ENCODE measurements around the gene CMTM4.

DNA sequence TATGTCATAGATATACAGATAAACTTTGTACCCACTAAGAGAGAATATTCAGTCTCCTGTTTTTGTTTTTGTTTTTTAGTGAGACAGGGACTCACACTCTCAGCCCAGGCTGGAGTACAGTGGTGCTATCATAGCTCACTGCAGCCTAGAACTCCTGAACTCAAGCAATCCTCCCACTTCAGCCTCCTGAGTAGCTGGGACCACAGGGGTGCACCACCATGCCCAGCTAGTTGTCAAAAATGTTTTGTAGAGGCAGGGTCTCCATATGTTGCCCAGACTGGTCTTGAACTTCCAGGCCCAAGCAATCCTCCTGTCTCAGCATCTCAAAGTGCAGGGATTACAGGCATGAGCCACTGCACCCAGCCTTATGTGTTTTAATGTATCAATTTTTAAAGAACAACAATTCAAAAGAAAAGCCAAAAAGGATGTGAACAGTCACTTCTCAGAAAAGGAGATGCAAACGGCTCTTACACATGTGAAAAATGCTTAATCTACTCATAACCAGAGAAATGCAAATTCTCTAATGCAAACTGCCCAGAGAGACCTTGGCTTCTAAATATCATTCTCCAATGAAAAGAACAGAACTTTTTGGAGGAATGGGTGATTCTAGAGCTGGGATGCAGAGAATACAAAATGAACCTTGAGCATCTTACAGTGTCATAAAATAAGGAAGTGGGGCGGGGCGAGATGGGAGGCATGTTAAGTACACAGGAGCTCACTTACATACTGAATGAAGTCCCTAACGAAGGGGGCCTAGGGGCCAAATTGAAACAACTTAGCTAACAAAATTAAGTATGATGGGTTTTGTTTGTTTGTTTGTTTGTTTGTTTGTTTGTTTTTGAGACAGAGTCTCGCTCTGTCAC is 99.3 kb downstream of the CMTM4 start:
- no peak for TF ChIP-seq ISL1 (CRISPR knock-in tag; IDR thresholded peaks at IDR 0.05)
- TF ChIP-seq, protein P1, sequence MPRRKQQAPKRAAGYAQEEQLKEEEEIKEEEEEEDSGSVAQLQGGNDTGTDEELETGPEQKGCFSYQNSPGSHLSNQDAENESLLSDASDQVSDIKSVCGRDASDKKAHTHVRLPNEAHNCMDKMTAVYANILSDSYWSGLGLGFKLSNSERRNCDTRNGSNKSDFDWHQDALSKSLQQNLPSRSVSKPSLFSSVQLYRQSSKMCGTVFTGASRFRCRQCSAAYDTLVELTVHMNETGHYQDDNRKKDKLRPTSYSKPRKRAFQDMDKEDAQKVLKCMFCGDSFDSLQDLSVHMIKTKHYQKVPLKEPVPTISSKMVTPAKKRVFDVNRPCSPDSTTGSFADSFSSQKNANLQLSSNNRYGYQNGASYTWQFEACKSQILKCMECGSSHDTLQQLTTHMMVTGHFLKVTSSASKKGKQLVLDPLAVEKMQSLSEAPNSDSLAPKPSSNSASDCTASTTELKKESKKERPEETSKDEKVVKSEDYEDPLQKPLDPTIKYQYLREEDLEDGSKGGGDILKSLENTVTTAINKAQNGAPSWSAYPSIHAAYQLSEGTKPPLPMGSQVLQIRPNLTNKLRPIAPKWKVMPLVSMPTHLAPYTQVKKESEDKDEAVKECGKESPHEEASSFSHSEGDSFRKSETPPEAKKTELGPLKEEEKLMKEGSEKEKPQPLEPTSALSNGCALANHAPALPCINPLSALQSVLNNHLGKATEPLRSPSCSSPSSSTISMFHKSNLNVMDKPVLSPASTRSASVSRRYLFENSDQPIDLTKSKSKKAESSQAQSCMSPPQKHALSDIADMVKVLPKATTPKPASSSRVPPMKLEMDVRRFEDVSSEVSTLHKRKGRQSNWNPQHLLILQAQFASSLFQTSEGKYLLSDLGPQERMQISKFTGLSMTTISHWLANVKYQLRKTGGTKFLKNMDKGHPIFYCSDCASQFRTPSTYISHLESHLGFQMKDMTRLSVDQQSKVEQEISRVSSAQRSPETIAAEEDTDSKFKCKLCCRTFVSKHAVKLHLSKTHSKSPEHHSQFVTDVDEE (CRISPR knock-in tag; IDR thresholded peaks at IDR 0.05) = no peak
- no peak for TF ChIP-seq OSR1 (CRISPR knock-in tag; IDR thresholded peaks at IDR 0.05)
- no peak for TF ChIP-seq ZFP3 (CRISPR knock-in tag; IDR thresholded peaks at IDR 0.05)
- TF ChIP-seq, protein P2, sequence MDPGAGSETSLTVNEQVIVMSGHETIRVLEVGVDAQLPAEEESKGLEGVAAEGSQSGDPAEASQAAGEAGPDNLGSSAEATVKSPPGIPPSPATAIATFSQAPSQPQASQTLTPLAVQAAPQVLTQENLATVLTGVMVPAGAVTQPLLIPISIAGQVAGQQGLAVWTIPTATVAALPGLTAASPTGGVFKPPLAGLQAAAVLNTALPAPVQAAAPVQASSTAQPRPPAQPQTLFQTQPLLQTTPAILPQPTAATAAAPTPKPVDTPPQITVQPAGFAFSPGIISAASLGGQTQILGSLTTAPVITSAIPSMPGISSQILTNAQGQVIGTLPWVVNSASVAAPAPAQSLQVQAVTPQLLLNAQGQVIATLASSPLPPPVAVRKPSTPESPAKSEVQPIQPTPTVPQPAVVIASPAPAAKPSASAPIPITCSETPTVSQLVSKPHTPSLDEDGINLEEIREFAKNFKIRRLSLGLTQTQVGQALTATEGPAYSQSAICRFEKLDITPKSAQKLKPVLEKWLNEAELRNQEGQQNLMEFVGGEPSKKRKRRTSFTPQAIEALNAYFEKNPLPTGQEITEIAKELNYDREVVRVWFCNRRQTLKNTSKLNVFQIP (CRISPR knock-in tag; IDR thresholded peaks at IDR 0.05; ENCODE audit: borderline replicate concordance, low read depth) = no peak
- TF ChIP-seq, protein P3, sequence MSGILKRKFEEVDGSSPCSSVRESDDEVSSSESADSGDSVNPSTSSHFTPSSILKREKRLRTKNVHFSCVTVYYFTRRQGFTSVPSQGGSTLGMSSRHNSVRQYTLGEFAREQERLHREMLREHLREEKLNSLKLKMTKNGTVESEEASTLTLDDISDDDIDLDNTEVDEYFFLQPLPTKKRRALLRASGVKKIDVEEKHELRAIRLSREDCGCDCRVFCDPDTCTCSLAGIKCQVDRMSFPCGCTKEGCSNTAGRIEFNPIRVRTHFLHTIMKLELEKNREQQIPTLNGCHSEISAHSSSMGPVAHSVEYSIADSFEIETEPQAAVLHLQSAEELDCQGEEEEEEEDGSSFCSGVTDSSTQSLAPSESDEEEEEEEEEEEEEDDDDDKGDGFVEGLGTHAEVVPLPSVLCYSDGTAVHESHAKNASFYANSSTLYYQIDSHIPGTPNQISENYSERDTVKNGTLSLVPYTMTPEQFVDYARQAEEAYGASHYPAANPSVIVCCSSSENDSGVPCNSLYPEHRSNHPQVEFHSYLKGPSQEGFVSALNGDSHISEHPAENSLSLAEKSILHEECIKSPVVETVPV (CRISPR knock-in tag; IDR thresholded peaks at IDR 0.05) = no peak
- TF ChIP-seq PPARA (CRISPR knock-in tag; IDR thresholded peaks at IDR 0.05; ENCODE audit: borderline replicate concordance) = no peak
- TF ChIP-seq ZC3H10 (CRISPR knock-in tag; IDR thresholded peaks at IDR 0.05) = no peak
- no peak for TF ChIP-seq RARB (CRISPR knock-in tag; IDR thresholded peaks at IDR 0.05)
- TF ChIP-seq, protein P4, sequence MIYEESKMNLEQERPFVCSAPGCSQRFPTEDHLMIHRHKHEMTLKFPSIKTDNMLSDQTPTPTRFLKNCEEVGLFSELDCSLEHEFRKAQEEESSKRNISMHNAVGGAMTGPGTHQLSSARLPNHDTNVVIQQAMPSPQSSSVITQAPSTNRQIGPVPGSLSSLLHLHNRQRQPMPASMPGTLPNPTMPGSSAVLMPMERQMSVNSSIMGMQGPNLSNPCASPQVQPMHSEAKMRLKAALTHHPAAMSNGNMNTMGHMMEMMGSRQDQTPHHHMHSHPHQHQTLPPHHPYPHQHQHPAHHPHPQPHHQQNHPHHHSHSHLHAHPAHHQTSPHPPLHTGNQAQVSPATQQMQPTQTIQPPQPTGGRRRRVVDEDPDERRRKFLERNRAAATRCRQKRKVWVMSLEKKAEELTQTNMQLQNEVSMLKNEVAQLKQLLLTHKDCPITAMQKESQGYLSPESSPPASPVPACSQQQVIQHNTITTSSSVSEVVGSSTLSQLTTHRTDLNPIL (CRISPR knock-in tag; IDR thresholded peaks at IDR 0.05; ENCODE audit: low read depth) = no peak
- TF ChIP-seq ZNF8 (CRISPR knock-in tag; IDR thresholded peaks at IDR 0.05) = no peak
- TF ChIP-seq BACH2 (CRISPR knock-in tag; IDR thresholded peaks at IDR 0.05; ENCODE audit: borderline replicate concordance) = no peak
